Stimulated activated CD4-positive, alpha-beta T cell treated with anti-CD3 and anti-CD28 coated beads, Interleukin-15, amount 100 ng/mL, for 24 hours (primary cell): ENCODE results near the gene PALB2.
"Not testable (repeated sequence)": the region's sequence is repeated elsewhere in the genome, so short reads cannot be mapped to it uniquely, and the experiment has no call there.

Experiments used
- DNase-seq: peaks from one replicate; pipeline ENCODE4 v3.0.0-alpha.2; 2020

Gene PALB2

DNA sequence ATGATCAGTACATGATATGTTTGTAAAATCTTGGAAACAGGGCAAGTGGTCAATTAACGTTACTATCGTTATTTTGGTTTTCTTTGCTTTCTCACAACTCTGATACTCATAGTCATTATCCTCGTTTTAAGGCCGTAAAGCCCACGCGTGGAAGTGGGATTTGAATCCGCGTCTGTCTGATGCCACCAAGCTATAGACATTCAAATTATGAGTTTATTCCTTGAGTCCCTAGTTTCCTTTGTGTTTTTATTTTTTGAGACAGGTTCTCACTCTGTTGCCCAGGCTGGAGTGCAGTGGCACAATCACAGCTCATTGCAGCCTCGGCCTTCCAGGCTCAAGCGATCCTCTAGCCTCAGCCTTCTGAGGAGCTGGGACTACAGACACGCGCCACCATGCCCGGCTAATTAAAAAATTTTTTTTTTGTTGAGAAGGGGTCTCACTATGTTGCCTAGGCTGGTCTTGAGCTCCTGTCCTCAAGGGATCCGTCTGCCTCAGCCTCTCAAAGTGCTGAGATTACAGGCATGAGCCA, 1.2 kb upstream of the PALB2 start:
- no peak for DNase-seq

DNA sequence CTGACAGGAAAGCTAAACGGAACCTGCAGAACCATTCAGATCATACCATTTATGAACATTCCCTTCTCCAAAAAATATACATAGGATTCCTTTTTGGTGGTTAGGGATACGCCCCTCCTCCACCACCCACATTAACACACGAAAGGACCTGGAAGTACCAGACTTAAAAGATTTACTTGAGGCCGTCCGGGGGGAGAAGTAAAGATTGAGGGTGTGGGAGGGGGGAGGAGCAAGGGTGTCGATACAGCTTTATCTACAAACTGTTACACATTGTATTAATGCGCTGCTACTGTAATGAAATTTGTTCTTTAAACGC, 537 bp downstream of the PALB2 start:
- DNase-seq, result peak; percentile 24

DNA sequence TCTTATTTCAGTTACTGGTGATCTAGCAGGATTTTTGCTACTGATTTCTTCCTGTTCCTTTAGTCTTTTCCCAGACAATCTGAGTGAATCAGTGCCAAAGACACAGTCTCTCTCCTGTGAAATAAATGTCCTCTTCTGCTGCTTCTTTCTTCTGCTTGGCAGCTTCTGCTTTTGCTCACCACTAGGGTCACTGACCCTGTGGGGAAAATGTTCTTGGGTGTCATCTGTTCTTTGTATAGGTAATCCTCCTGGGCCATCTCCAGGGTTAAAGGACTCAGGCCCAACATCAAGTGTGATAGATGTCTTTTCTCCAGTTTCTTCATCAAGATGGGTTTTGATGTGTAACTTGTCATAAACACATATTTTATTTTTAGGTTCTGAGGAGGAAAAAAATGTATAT, 5.2 kb downstream of the PALB2 start:
- DNase-seq, result no peak

DNA sequence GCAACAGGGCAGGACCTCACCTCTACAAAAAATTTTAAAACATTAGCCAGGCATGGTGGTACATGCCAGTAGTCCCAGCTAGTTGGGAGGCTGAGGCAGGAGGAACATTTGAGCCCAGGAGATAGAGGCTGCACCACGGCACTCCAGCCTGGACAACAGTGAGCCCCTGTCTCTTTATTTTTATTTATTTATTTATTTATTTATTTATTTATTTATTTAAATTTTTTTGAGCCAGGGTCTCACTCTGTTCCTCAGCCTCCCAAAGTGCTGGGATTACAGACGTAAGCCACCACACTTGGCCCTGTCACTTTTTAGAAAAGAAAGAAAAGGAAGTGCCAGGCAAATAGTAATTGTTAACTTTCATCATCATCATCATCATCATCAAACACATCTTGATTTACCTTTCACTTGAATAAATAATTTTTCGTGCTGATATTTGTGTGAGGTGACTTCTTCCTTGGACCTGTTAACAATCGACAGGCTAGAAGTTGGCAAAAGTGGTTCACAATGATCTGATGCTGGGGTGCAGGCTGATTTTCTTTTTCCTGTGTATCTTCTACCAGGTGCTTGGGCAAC, 6.6 kb downstream of the PALB2 start:
- DNase-seq, result no peak

DNA sequence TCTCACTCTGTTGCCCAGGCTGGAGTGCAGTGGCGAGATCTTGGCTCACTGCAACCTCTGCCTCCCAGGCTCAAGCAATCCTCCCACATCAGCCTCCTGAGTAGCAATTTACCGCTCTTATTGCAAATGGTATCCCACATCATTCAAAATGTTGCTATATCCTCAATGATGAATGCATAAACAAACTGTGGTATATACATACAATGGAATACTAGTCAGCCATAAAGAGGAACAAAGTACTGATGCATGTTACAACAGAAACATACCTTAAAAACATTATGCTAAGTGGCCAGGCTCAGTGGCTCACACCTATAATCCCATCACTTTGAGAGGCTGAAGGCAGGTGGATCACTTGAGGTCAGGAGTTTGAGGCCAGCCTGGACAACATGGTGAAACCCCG, 9.2 kb downstream of the PALB2 start:
- not testable (repeated sequence) for DNase-seq

DNA sequence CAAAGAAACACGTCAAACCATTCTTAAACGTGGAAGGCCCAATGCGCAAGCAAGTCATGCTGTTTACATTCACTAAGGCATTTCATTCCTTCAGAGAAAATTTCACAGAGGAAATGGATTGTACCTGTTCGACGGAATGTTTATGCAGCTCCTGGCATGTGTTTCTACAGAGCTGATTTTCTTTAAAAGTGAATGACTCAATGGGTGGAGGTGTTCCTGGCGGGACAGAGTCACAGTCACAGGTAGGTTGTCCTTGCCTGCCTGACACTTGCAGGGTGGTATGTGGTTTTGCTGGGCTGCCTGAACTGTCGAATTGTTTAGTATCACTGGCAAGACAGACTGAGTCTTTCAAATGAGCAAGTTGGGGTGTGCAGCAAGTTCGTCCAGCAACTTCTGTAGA, 11.6 kb downstream of the PALB2 start:
- DNase-seq, result no peak

DNA sequence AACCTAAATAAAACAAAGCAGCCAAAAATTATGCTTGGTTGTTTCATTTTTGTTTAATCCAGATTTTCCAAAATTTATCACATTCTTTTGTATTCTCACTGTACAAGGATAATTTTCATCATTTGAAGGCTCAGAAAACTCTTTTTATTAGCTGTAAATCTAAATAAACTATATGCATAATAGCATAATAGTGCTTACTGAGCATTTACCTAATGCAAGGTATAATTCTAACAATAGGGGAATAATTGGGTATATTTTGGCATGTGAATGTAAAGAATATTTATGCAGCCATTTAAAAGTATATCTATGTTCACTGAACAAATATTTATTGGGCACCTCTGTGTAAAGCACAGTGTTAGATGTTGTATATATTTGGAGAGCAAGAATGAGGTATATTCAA, 17.0 kb downstream of the PALB2 start:
- no peak for DNase-seq

DNA sequence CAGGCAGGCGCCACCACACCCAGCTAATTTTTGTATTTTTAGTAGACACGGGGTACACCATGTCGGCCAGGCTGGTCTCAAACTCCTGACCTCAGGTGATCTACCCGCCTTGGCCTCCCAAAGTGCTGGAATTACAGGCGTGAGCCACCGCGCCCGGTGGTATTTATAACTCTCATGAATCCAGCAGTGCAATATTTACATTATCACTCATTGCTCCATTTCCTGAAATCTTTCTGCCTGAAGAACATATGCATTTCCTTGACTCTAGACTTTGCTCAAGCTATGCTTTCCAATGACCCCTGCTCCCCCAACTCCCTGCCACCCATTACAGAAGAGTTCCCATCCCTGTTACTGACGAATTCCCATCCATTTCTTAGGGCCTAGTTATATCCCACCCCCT, 25.3 kb downstream of the PALB2 start:
- no peak for DNase-seq

DNA sequence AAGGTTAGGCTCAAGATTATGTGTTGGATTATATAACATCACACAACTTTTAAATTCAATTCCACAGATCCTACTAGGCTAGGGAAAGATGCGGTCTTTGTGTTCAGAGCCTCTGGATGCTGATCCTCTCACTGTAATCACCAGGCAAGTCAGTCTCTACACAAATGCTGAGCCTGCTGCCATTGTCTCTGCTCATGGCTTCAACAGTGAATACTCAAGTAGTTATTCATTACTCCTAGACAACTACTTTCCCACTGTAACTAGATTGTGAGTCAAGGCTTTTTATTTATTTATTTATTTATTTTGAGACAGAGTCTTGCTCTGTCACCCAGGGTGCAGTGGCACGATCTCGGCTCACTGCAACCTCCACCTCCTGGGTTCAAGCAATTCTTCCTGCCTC, 29.2 kb downstream of the PALB2 start:
- no peak for DNase-seq

DNA sequence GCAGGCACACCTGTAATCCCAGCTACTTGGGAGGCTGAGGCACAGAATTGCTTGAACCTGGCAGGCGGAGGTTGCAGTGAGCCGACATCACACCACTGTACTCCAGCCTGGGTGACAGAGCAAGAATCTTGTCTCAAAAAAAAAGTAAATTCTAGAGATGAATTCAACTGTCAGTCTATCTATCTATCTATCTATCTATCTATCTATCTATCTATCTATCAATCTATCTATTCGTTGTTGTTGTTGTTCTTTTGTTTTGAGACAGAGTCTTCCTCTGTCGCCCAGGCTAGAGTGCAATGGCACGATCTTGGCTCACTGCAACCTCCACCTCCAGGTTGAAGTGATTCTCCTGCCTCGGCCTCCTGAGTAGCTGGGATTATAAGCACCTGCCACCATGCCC, 30.2 kb downstream of the PALB2 start:
- not testable (repeated sequence) for DNase-seq

DNA sequence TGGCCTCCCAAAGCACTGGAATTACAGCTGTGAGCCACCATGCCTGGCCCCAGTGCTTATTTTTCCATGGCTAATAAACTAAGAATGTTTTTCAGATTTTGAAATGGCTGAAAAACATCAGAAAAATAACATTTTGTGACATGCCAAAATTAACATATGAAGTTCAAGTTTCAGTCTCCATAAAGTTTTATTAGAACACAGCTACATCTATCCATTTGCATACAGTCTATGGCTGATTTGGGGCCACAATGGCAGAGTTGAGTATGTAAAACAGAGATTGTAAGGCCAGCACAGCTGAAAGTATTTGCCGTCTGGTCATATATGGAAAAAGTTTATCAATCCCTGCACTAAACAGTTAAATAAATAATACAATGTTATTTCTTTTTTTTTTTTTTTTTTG, 31.2 kb downstream of the PALB2 start:
- no peak for DNase-seq

DNA sequence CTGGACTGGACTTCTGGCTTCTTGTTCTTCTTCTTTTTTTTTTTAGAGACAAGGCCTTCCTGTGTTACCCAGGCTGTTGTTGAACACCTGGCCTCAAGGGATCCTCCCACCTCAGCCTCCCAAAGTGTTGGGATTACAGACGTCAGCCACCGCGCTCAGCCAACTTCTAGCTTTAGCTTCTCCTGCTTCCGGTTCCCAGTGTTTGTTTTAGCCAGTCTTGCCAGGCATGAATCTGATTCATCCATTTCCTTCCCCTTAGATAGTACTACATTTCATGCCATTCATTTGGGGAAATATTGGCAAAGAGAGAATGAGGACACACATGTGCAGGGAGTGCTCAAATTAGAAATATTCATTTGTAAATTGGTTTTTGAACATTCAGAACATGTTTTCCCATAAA, 32.9 kb downstream of the PALB2 start:
- no peak for DNase-seq

DNA sequence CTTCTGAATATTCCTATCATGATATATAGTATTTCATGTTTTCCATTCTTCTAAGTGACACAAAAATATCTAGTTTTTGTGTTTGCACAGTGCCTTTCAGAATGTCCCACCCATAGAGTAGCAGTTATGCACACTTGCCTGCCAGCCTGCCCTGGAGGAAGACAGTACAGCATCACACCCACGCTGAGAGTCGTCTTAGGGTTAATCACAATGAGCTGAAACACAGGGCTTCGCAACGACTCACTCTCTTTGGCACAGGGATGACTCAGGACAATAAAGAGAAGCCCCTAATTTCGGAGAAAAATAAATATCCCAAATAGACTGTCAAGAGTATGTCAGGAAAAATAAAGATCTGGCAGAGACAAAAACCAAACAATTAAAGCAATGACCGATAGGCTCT, 33.4 kb downstream of the PALB2 start:
- no peak for DNase-seq

DNA sequence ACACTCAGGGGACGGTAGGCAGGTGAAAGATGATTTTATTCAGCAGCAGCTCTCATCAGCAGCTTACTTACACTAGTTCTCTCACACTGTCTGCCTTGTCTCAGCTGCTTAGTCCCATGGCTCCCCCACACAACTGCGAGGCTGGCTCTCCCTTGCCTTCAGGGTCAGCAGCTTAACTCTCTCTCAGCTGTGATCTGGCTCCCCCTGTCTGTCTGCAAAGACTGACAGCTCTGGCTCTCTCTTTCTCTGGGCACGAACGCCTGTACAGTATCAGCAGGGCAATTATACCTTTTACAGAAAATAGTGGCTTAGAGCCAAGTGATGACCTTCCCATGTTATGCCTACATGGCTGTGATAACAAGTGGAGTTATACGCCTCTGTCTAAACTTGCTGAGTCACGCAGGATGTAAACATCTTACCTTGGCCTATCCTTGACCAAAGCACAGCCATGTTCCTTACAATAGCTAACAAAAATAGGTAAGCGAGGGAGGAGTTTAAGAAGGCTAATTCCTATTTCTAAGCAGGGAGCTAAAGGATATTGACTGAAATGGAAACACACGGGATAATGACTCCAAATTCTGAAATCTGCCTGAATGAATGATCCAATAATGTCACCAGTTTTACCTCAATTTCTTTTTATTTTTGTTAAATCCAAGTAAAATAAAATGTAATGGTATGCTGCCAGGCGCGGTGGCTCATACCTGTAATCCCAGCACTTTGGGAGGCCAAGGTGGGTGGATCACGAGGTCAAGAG, 43.9 kb downstream of the PALB2 start:
- DNase-seq, result peak; percentile 17

DNA sequence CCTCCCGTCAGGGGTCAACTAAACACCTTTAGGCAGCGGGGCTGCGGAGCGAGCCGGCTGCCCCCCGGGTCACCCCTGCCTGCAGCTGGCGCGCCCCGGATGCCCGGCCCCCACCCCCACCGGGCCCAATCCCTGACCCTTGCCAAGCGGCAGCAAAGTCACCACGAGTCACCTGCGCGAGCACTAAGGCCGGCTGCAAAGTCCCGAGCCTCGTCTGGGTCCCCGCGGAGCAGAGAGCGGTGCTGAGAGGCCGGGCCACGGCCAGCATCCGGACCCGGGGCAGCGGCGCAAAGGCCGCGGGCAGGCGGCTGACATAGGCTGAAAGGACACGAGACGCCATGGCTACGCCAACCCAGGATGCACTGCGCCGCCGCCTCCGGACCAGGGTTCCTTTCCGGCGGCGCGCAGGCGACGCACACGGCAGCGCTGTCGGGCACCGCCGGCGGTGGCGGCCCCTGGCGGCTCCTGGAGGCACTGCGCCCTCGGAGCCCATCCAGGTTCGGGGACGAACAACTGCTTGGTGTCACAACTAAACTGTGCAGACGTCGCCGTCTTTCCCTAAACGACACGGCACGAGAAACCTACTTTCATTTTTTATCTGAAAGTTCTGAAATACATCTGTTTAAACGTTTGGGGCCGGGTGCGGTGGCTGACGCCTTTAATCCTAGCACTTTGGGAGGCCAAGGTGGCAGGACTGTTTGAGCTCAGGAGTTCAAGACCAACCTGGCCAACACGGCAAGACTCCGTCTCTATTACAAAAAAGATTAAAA, 45.0 kb downstream of the PALB2 start, which contains the start of gene NDUFAB1:
TSS of gene NDUFAB1 (minus strand) at position 366 of the 770 bp plus-strand sequence. CDS start at position 340, 26 bp downstream.
- DNase-seq, result peak; percentile 93

DNA sequence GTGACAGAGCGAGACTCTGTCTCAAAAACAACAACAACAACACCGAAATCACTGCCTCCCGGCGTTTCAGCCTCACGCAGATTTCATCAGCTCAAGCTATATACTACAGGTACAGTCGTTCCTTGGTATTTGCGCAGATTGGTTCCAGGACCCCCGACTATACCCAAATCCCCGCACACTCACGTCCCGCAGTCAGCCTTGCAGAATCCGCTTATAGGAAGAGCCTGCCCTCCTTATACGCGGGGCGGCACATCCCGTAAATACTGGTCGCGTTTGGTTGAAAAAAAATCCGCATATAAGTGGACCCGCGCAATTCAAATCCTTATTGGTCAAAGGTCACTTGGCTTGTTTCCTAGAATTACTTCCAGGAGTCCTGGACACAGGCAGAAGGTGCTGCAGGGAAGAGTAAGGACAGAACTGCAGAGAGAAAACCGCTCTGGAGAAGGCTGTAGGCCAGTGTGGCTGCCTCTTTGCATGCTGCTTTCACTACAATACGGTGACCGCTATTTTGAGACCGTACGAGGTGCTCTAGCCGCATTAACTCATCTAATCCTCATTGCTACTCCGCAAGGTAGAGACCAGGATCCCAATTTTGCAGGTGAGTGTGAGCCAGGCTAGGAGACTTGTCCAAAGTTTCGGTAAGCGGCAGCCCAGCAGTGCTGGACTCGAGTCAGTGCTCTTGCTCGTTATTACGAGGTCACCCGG, 45.7 kb downstream of the PALB2 start:
- DNase-seq, result no peak

DNA sequence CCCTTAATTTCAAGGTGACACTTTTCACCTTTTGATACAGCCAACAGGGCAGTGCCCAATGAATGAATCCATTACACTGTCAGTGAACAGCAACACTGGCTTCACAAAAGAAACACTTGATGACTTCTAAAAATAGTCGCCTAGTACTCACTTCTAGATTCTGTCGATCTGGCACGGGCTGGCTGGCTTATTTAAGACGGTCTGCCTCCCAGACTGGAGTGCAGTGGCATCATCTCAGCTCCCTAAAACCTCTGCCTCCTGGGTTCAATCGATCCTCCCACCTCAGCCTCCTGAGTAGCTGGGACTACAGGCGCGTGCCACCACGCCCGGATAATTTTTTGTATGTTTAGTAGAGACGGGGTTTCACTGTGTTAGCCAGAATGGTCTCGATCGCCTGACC, 46.9 kb downstream of the PALB2 start:
- DNase-seq, result no peak

DNA sequence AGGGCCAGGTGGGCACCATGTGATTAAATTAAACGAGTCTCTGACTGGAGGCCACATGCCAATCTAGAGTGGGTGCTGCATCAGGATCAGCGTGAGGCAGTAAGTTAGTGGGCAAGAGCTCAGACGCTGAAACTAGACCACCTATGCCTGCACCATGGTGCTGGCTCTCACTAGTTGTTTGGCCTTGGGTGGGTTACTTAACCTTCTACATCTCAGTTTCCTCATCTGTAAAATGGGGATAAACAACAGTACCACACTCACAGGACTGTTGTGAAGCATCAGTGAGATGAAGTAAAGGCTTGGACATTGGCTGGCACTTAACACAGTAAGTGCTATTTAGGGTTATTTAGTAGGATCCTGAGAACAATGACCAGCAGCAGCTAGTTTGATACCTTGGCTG, 50.9 kb downstream of the PALB2 start:
- no peak for DNase-seq

DNA sequence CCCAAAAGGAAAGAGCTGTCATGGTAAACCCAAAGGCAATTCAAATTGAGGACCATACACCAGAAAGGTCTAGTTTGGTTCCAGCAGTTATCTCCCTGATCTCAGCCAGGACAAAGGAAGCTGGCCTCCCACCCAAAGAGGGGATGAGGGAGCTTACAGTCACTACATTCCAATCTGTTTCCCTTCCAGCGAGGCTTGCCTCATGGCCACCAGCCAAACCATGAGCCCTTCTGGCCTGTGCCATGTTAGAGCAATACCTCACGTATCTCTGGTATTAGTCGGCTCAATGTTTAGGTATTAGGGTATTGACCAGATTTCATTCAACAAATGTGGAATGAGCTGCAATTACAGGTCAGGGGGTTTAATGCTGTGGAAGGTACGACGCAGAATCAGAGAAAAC, 53.4 kb downstream of the PALB2 start:
- DNase-seq, result no peak

DNA sequence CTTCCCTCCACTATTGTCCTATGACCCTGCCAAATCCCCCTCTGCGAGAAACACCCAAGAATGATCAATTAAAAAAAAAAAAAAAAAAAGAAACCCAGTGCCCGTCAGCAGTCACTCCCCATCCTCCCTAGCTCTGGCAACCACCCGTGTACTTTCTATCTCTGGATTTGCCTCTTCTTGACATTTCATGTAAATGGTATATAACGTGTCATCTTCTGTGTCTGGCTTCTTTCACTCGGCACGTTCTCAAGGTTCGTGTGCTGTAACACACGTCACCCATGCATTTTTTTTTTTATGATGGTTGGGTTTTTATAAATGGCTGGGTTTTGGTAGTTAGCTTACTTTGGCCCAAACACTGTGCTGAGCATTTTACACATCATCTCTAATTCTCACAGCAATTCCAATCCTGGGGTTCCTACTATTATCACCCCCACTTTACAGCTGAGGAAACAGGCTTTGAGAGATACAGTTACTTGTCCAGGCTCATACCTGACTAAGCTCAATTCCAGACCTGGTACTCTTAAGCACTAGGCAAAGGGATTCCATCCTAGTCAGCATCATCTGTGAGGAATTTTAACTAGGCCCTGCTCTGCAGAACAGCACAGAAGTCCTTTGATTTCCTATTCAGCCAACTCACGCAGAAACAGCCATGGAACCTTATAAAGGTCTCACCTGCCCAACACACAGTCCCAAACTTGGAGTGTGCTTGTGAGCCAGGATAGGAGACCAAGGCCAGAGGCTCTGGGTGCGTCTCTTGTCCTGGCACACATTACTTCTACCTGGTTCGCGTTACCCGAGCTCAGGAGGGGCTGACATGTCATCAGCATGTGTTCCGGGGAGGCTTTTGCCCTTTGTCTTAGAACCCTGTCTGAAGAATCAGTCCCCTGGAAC, 56.7 kb downstream of the PALB2 start:
- no peak for DNase-seq

DNA sequence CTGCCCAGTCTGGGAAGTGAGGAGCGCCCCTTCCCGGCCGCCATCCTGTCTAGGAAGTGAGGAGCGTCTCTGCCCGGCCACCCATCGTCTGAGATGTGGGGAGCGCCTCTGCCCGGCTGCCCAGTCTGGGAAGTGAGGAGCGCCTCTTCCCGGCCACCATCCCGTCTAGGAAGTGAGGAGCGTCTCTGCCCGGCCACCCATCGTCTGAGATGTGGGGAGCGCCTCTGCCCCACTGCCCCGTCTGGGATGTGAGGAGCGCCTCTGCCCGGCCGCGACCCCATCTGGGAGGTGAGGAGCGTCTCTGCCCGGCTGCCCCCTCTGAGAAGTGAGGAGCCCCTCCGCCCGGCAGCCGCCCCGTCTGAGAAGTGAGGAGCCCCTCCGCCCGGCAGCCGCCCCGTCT, 57.8 kb downstream of the PALB2 start:
- not testable (repeated sequence) for DNase-seq

DNA sequence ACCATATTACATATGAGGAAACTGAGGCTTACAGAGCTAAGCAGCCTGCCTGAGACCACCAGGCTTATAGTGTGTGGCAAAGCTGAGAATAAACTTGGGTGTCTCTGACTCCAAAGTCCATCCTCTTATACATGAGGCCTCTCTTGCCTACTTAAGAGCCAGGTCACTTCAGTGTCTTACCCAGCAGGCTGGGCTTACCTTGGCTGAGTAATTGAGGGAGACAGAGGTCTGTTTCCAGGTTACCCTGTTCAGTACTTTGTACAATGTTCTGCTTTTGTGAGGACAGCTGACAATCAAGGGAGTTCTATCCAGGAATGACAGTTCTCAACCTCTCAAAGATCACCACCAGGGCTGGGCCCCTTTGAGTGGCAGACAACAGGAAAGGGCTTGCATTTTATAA, 59.3 kb downstream of the PALB2 start:
- DNase-seq, result no peak
